Astrocyte of the spinal cord (primary cell): ENCODE results near the gene CCDC34.

ENCODE experiments used
- DNase-seq: peaks from one replicate; pipeline ENCODE4 v3.0.0; 2011; ENCODE audit warnings: low read depth, low spot score
- H3K4me3 ChIP-seq: 2 replicates; pipeline ENCODE4 v1.5.1; 2011; ENCODE audit warnings: low read depth, mild to moderate bottlenecking, low read length, moderate library complexity
- in situ Hi-C: cut with HindIII; loops from 2 replicates; pipeline ENCODE4 v1.10.0; 2017; ENCODE audit warnings: low sequenced_read_pairs
- TF ChIP-seq, protein P1 (sequence below): IDR thresholded peaks from 2 replicates; pipeline ENCODE4 v1.5.1; 2012; ENCODE audit warnings: low read depth, mild to moderate bottlenecking, low read length, inconsistent platforms

CCDC34 gene

DNA sequence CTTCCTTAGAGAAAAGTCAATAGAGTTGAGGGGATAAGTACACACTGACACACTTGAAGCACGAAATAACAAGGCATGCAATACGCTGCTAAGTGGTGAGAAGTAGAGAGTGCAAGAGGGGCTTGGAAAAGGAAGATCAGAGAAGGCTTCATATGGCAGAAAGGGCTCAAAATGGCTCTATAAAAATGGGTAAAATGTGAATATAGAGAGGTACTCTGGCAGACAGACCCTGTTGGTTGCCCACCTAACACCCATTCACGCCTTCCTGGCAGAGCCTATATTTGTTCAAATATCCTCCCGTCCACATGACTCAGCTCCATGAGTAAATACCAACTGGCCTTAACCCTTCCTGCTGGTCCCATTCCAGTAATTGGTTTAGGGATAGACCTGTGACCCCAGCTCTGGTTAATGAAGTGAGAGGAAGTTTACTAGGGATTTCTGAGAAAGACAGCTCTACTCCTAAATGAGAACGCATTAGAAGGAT lies 38.9 kb upstream of the CCDC34 start:
- DNase-seq: no peak
- in situ Hi-C loops: no loop called here
- no peak overlapping the region for H3K4me3 ChIP-seq
- TF ChIP-seq, protein P1, sequence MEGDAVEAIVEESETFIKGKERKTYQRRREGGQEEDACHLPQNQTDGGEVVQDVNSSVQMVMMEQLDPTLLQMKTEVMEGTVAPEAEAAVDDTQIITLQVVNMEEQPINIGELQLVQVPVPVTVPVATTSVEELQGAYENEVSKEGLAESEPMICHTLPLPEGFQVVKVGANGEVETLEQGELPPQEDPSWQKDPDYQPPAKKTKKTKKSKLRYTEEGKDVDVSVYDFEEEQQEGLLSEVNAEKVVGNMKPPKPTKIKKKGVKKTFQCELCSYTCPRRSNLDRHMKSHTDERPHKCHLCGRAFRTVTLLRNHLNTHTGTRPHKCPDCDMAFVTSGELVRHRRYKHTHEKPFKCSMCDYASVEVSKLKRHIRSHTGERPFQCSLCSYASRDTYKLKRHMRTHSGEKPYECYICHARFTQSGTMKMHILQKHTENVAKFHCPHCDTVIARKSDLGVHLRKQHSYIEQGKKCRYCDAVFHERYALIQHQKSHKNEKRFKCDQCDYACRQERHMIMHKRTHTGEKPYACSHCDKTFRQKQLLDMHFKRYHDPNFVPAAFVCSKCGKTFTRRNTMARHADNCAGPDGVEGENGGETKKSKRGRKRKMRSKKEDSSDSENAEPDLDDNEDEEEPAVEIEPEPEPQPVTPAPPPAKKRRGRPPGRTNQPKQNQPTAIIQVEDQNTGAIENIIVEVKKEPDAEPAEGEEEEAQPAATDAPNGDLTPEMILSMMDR: no peak

DNA sequence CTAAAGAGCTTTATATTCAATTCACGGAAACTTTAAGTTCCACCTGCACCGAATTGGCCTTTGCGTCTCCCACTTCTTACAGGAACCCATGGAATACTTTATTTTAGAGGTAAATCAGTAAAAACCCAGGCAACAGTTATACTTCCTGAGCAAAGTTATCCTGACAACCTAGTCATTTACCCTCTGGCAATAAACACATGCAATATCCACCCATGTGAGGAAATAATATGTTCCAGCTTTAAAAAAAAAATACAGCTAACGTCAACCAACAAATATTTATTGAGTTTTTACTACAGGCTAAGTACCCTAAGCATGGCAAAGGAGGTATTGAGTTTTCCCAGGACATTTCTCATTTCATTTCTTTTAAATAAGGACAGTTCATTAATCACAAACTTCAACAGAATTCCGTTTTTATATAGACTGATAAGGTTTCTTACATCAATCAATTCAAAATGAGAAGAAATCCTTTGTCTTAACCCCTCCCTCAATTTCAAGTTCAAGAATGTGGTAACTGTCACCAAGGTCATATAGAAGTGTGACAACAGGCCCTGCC lies 38.3 kb upstream of the CCDC34 start:
- TF ChIP-seq, protein P1: no peak
- no peak overlapping the region for H3K4me3 ChIP-seq
- in situ Hi-C loops: no loop called here
- DNase-seq: no peak

DNA sequence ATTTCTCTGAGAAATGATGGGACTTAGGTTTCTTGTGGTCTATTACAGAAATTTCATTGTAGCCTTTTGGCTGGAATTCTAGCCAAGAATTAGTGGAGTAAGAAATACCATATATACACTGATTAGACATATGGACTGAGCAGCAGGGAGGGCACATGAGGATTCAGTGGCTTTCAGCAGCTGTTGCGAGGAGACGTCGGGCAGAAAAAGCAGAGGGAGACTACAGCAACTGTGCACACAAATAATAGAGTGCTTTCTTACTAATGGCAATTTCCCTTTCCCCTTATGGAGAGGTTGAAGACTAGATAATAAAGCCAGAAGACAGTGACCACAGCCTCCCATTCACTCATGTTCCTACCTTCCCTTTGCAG lies 35.4 kb upstream of the CCDC34 start:
- TF ChIP-seq, protein P1: no peak
- in situ Hi-C loops: no loop called here
- no peak for DNase-seq
- H3K4me3 ChIP-seq: no peak overlapping the region

DNA sequence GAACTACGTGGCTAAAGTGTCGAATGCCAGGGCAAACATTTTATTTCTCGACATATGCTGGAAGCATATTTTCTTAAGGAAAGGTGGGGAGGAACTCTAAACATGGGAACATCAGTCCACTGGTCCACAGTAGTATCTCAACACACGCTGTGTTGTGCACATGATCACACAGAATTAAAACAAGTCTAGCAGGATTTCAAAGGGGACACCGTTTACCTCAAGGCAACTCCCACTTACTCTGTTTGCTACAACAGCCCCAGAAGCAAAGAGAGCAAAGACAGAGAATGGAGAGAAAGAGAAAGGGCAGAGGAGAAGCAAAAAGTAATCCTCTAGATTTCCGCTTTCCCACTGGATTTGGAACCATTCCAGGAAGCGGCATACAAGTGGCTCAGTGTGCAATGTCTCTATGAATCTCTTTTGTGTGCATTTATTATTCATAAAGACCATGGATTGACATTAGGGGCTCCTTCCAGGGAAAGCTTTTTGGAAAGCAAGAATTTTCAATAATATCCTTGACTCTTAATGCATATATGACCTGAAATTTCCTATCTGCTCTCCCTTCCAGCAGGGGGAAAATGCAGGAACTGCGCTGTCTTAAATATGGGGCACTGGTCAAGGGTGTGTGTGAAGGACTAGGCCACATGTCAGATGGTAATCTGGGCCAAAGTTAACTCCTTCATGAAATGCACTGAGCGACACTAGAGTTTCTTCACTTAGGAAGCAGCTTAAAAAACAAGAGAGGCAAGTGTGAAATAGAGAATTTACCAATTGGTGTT lies 34.8 kb upstream of the CCDC34 start:
- in situ Hi-C loops: no loop called here
- H3K4me3 ChIP-seq: no peak overlapping the region
- TF ChIP-seq, protein P1: no peak
- no peak for DNase-seq

DNA sequence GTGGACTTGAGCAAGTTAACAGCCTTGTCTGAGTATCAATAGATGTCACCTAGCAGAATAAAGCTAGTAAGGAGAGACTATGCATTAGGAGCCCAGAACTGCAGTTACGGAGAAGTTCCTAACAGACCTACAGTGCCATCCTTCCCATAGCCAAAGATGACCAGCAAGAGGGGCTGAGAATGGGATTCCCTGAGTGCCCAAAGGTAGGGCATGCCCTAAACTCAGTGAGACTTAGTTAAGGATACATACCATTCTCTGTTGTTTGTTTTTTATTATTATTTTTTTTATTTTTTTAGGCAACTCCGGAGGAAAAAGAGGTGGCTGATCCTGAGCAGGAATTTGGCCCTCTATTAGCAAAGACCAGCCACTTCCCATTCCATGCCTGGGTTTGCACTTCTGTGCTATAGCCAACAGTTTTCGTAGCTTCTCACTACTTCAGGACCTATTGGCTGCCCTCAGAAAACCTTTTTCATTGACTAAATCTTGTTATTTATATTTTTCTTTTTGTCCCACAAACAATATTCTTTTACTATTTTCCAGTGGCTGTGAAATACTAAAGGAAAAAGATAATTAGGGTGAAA lies 33.3 kb upstream of the CCDC34 start:
- in situ Hi-C loops: no loop called here
- no peak for DNase-seq
- H3K4me3 ChIP-seq: no peak overlapping the region
- TF ChIP-seq, protein P1: no peak

DNA sequence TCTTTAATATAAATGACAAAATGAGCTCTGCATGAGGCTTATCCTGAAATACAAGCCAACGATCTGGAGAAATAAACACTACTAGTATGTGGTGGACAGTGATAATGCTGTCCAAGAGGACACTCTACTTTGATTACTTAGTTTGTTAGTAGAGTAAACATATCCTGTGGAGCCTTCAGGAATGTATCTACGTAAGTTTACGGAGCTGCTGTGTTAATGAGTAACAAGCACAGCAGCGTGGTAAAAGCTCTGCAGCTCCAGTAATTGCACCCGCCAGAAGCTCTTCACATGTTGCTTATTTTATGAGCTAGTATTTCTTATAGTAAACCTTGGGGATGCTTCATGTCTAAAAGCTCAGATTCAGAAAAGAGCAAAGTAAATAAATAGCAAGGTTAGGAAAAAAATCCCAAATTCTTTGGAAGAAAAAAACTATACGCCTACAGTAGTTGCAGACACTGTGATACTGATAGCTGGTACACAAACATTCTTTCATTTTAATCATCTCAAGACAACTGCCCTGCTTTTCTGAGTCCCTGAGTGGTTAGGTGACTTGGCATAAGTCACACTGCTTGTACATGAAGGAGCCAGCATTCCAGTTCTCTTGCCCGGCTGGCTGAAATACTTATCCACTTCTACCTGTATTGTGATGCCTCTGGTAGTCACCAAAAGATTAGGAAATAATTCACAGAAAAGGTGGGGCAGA lies 32.7 kb upstream of the CCDC34 start:
- H3K4me3 ChIP-seq: no peak overlapping the region
- DNase-seq: peak; percentile 60
- in situ Hi-C loops: no loop called here
- TF ChIP-seq, protein P1: no peak
